GM12878 (cell line): ENCODE measurements around the gene HCK. TPM values are rescaled to one million over a fixed set of nuclear protein-coding genes. Genes with fewer than 3 reads are reported as not detected.

Source experiments
- BCL3 ChIP-seq: IDR thresholded peaks from 2 replicates; pipeline ENCODE4 v1.6.1; 2011; ENCODE audit warnings: borderline replicate concordance, low read depth, mild to moderate bottlenecking, moderate library complexity, low read length; ENCODE audit not compliant: insufficient read depth, poor library complexity, severe bottlenecking
- EGR1 ChIP-seq, 2 experiments: IDR thresholded peaks; 1 replicate in 1 of 2; 2 replicates in 1 of 2; pipeline ENCODE4 v1.6.1; 2011 to 2012; ENCODE audit warnings: low read depth in 2 of 2, low read length in 2 of 2, borderline replicate concordance in 1 of 2, mild to moderate bottlenecking in 1 of 2, moderate library complexity in 1 of 2
- MEF2A ChIP-seq: IDR thresholded peaks from 2 replicates; pipeline ENCODE4 v1.6.1; 2011; ENCODE audit warnings: low read depth, mild to moderate bottlenecking, low read length, moderate library complexity; ENCODE audit not compliant: insufficient read depth
- MLLT1 ChIP-seq: fragments of 450-650 bp; IDR thresholded peaks from 2 replicates; pipeline ENCODE4 v1.6.1; 2016; ENCODE audit warnings: mild to moderate bottlenecking
- NFIC ChIP-seq: IDR thresholded peaks from 2 replicates; pipeline ENCODE4 v1.6.1; 2012; ENCODE audit warnings: low read depth, mild to moderate bottlenecking, inconsistent platforms, low read length, moderate library complexity
- NR2F1 ChIP-seq: fragments of 450-650 bp; conservative IDR thresholded peaks from 2 replicates; pipeline ENCODE4 v1.6.1; 2017; ENCODE audit warnings: mild to moderate bottlenecking
- SPI1 ChIP-seq: IDR thresholded peaks from 2 replicates; pipeline ENCODE4 v1.6.1; 2011; ENCODE audit warnings: low read depth, mild to moderate bottlenecking, low read length, moderate library complexity, borderline replicate concordance; ENCODE audit not compliant: insufficient read depth
- SREBF1 ChIP-seq: IDR thresholded peaks from 2 replicates; pipeline ENCODE4 v1.6.1; 2012; ENCODE audit warnings: mild to moderate bottlenecking, low read length
- TCF12 ChIP-seq: IDR thresholded peaks from 2 replicates; pipeline ENCODE4 v1.6.1; 2011; ENCODE audit warnings: low read depth, mild to moderate bottlenecking, low read length
- ZNF592 ChIP-seq: fragments of 450-650 bp; IDR thresholded peaks from 2 replicates; pipeline ENCODE4 v1.6.1; 2017; ENCODE audit warnings: mild to moderate bottlenecking, moderate library complexity
- polyA plus RNA-seq, 11 experiments: library from polyadenylated mRNA; depleted of rRNA in 4 of 11; unstranded in 6 of 11; stranded (reverse) in 5 of 11; fragments of >200 nt; fragmentation: Nextera tagmentation in 4 of 11; fragmentation: Illumina TruSeq in 1 of 11; extraction: Ambion mirVana in 4 of 11; extraction: Trizol in 1 of 11; gene quantifications; 1 replicate in 1 of 11; 2 replicates in 10 of 11; pipeline versions ENCODE4 v1.2.1 to v1.2.3, GENCODE V29; 2011 to 2016; ENCODE audit warnings: inconsistent platforms in 2 of 11, missing spikeins in 2 of 11, low read depth in 1 of 11
- total RNA-seq, 4 experiments: library from RNA; depleted of rRNA in 3 of 4; stranded (reverse); fragments of >200 nt in 3 of 4; fragmentation: Illumina TruSeq in 1 of 4; extraction: Trizol in 1 of 4; gene quantifications; 2 replicates each; pipeline versions ENCODE4 v1.2.1 to v1.2.3, GENCODE V29; 2013 to 2021

Gene HCK
- total and polyA plus RNA-seq, 10 of the 15 experiments (the other 5 are each of a cell fraction or from before 2014, with no cell fraction given), result 1.3 to 30.3 (median 18.5) TPM

GRCh38 chr20:32062776-32063170 lies 10.7 kb downstream of the HCK start (continued):
- peak; percentile 71; the same call in 1 of the 2 replicates for TF ChIP-seq ZNF592
- 0 out of 2 replicates have a peak, but pooled peaks have one; percentile 33 for TF ChIP-seq MLLT1
- TF ChIP-seq SPI1, result peak; percentile 82
- TF ChIP-seq TCF12, result peak; percentile 21; the same call in 1 of the 2 replicates
- TF ChIP-seq BCL3, result peak; percentile 70
- peak in 1 of 2 experiments; percentile 45; a peak in 1 of 3 replicates for TF ChIP-seq EGR1 (IDR thresholded peaks at IDR 0.05; ENCODE audit: borderline replicate concordance in 1 of 2, low read depth in 2 of 2, low read length in 2 of 2)
- 0 out of 2 replicates have a peak, but pooled peaks have one; percentile 20 for TF ChIP-seq NR2F1
- TF ChIP-seq MEF2A, result peak; percentile 50; the same call in 1 of the 2 replicates
- TF ChIP-seq NFIC, result peak; percentile 68; the same call in 1 of the 2 replicates
- TF ChIP-seq SREBF1, result no peak
- TF ChIP-seq, all 136 proteins: peak for 32
